Measurements from ENCODE around the gene SH3PXD2B. TPM values are rescaled to one million over a fixed set of nuclear protein-coding genes. Genes with fewer than 3 reads are reported as not detected.

The SH3PXD2B gene
- polyA plus RNA-seq, 3 donors, result 0.19 to 0.77 (median 0.31) TPM

- intact Hi-C loops (cut with micrococcal nuclease), result no loop called here
- Histone ChIP-seq H3K79me2 (ENCODE audit: insufficient read depth, low read length) (no peaks in the 10 kb centered on the region), H3K4me3 (replicated peaks in 1 of 3; ENCODE audit: low read depth in 2 of 3, low read length in 3 of 3) (no peak overlapping the region), H3K27me3 (ENCODE audit: control insufficient read depth in 2 of 2, insufficient read depth in 2 of 2, low read length in 2 of 2) (no peaks in the 10 kb centered on the region), H3K9me3 (replicated peaks in 1 of 2; ENCODE audit: control insufficient read depth in 1 of 2, insufficient read depth in 1 of 2, low read length in 2 of 2) (peaks cover 0 to 3% of the 10 kb centered on the region in 2 donors), H3K36me3 (replicated peaks in 1 of 2; ENCODE audit: control insufficient read depth in 1 of 2, insufficient read depth in 2 of 2, low read length in 2 of 2) (no peaks in the 10 kb centered on the region), H3K27ac (ENCODE audit: low read depth in 1 of 2, low read length in 2 of 2) (no peak overlapping the region), H3K9ac (ENCODE audit: insufficient read depth, low read length, poor library complexity, severe bottlenecking) (no peak overlapping the region), H2AFZ (ENCODE audit: insufficient read depth, low read depth, low read length, poor library complexity, severe bottlenecking) (no peak overlapping the region), H3K4me1 (ENCODE audit: control insufficient read depth in 1 of 2, insufficient read depth in 2 of 2, low read length in 2 of 2) (no peaks in the 10 kb centered on the region), H4K20me1 (ENCODE audit: insufficient read depth, low read length) (no peaks in the 10 kb centered on the region), H3K4me2 (replicated peaks; ENCODE audit: extremely low read depth, low read length, poor library complexity, severe bottlenecking) (no peak overlapping the region)
- no peak overlapping the region for H3K4me3 Mint-ChIP-seq
- H3K27me3 Mint-ChIP-seq (ENCODE audit: low read depth in 3 of 3), result peaks cover 0 to 5% (median 0%) of the 10 kb centered on the region in 3 donors
- H3K36me3 Mint-ChIP-seq, result no peaks in the 10 kb centered on the region
- no peak for TF ChIP-seq CTCF (IDR thresholded peaks at IDR 0.05)
- no peak overlapping the region for H3K27ac Mint-ChIP-seq
- peaks cover 5% of the 10 kb centered on the region for H3K4me1 Mint-ChIP-seq
- WGBS (ENCODE audit: insufficient coverage), result 100% methylated on average over 2 of the region's 7 CpGs
- no peak for DNase-seq
- peaks cover 0 to 7% (median 3%) of the 10 kb centered on the region in 7 donors for H3K9me3 Mint-ChIP-seq
These were observed 143.3 kb downstream of the SH3PXD2B start for GRCh38 chr5:172311026-172311425.

- H3K9me3 Mint-ChIP-seq, result peaks cover 0 to 23% (median 15%) of the 10 kb centered on the region in 7 donors
These were observed 148.9 kb downstream of the SH3PXD2B start for GRCh38 chr5:172305380-172305779.

More at GRCh38 chr5:172305380-172305779, 148.9 kb downstream of the SH3PXD2B start:
- Histone ChIP-seq H3K79me2 (ENCODE audit: insufficient read depth, low read length) (no peaks in the 10 kb centered on the region), H3K27ac (ENCODE audit: low read depth in 1 of 2, low read length in 2 of 2) (no peak overlapping the region), H3K4me3 (replicated peaks in 1 of 3; ENCODE audit: low read depth in 2 of 3, low read length in 3 of 3) (no peak overlapping the region), H3K4me2 (replicated peaks; ENCODE audit: extremely low read depth, low read length, poor library complexity, severe bottlenecking) (no peak overlapping the region), H4K20me1 (ENCODE audit: insufficient read depth, low read length) (no peaks in the 10 kb centered on the region), H3K9me3 (replicated peaks in 1 of 2; ENCODE audit: control insufficient read depth in 1 of 2, insufficient read depth in 1 of 2, low read length in 2 of 2) (peaks cover 5 to 13% of the 10 kb centered on the region in 2 donors), H3K36me3 (replicated peaks in 1 of 2; ENCODE audit: control insufficient read depth in 1 of 2, insufficient read depth in 2 of 2, low read length in 2 of 2) (no peaks in the 10 kb centered on the region), H3K27me3 (ENCODE audit: control insufficient read depth in 2 of 2, insufficient read depth in 2 of 2, low read length in 2 of 2) (no peaks in the 10 kb centered on the region), H3K4me1 (ENCODE audit: control insufficient read depth in 1 of 2, insufficient read depth in 2 of 2, low read length in 2 of 2) (no peaks in the 10 kb centered on the region), H3K9ac (ENCODE audit: insufficient read depth, low read length, poor library complexity, severe bottlenecking) (no peak overlapping the region), H2AFZ (ENCODE audit: insufficient read depth, low read depth, low read length, poor library complexity, severe bottlenecking) (no peak overlapping the region)
- no peak for TF ChIP-seq CTCF (IDR thresholded peaks at IDR 0.05)
- no peaks in the 10 kb centered on the region for H3K4me1 Mint-ChIP-seq
- no peak overlapping the region for H3K27ac Mint-ChIP-seq
- peaks cover 0 to 3% of the 10 kb centered on the region in 2 donors for H3K36me3 Mint-ChIP-seq
- DNase-seq, result no peak
- H3K27me3 Mint-ChIP-seq (ENCODE audit: low read depth in 3 of 3), result peaks cover 0 to 5% (median 0%) of the 10 kb centered on the region in 3 donors
- WGBS (ENCODE audit: insufficient coverage), result no CpG with 5 or more reads among the region's 2 CpGs
- intact Hi-C loops (cut with micrococcal nuclease), result no loop called here
- H3K4me3 Mint-ChIP-seq, result no peak overlapping the region

Data from CD14-positive monocyte (primary cell).